Measurements from ENCODE around the gene LMCD1.

DNA sequence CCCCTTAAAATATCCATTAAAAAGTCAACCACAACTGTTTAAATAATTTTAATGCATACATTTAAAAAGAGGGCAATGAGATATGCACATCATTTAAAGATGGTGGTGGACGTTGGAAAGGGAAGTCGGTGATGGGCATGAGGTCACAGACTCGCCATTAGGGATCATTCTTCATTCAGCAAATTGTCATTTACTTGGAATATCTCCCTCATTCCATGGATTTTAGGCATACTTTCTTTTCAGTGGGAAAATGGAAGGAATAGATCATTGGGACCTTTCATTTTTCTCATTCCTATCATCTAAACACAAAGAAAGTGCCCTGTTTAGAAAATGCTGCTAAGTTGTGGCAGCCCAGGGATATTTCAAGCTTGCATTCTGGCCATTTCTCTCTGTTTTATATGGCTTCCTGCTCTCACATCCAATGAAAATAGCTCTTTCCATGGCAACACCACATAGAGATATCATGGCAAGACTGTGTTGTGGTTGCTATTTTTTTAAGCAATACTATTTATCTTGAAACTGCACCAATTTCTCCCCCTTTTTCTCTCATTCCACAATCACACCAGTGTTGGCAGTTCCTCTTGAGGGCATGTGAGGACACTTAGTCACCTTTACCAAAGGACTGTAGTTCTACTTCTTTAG is 40.7 kb upstream of the LMCD1 start:
- no peak for TF ChIP-seq EP300 (IDR thresholded peaks at IDR 0.05; ENCODE audit: borderline replicate concordance in 1 of 2, low read depth in 2 of 2, low read length in 2 of 2)
- TF ChIP-seq JUN (IDR thresholded peaks at IDR 0.05; ENCODE audit: low read depth, low read length), result no peak
- TF ChIP-seq, protein P1, sequence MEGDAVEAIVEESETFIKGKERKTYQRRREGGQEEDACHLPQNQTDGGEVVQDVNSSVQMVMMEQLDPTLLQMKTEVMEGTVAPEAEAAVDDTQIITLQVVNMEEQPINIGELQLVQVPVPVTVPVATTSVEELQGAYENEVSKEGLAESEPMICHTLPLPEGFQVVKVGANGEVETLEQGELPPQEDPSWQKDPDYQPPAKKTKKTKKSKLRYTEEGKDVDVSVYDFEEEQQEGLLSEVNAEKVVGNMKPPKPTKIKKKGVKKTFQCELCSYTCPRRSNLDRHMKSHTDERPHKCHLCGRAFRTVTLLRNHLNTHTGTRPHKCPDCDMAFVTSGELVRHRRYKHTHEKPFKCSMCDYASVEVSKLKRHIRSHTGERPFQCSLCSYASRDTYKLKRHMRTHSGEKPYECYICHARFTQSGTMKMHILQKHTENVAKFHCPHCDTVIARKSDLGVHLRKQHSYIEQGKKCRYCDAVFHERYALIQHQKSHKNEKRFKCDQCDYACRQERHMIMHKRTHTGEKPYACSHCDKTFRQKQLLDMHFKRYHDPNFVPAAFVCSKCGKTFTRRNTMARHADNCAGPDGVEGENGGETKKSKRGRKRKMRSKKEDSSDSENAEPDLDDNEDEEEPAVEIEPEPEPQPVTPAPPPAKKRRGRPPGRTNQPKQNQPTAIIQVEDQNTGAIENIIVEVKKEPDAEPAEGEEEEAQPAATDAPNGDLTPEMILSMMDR (IDR thresholded peaks at IDR 0.05; ENCODE audit: control extremely low read depth in 1 of 3, insufficient read depth in 1 of 3, low read depth in 1 of 3, low read length in 3 of 3), result no peak
- no peak for TF ChIP-seq KDM5A (IDR thresholded peaks at IDR 0.05; ENCODE audit: low read length)

Data from H1 (cell line).